ENCODE results near the gene MAFB. TPM values are rescaled to one million over a fixed set of nuclear protein-coding genes. Genes with fewer than 3 reads are reported as not detected.
A peak's percentile ranks its signal among the peaks of the same experiment; 100 is the strongest.

MAFB gene
- total RNA-seq, 1 experiment from 2014 or later: 0.88 TPM

DNA sequence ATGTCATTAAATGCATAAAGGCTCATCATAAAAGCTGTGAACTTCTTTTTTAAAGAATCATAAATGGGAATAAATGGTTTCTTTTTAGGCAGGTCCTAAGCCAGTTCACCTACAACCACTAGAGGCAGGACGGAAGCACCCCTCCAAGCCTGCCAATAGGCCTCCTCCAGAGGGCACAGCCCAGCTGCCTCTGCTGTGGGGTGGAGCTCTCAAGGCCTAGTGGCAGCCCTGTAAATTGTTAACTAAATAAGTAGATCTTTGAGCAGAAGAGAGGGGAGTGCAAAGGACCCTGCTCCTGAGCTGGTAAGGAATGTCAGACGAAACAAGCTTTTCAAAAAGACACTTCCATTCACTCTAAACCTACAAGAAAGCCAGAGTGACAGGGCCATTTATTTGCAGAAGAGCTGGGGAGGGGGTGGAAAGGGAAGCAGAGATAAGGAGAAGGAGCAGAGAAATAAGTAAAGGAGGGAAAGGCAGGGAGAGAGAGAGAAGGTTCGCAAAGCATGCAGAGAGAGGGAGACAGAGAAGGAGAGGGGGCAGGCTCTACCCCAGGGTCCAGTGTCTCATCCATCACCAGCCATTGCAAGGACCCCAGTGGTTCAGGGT, 18.0 kb upstream of the MAFB start:
- H3K9me3 ChIP-seq: 0 out of 2 replicates have a peak, but pooled peaks cover 5% of the 10 kb centered on the region
- no peak overlapping the region for H3K4me3 ChIP-seq (ENCODE audit: low read depth, low read length)
- H3K27ac Mint-ChIP-seq (ENCODE audit: unreplicated experiment): peak overlapping the region; percentile 3
- H3K36me3 ChIP-seq (ENCODE audit: control insufficient read depth, insufficient read depth, low read length): no peaks in the 10 kb centered on the region
- CTCF ChIA-PET: interaction anchor here (0.5 to 2.8 kb wide), 20 partner anchors 11 to 661 kb away, joined by 3 to 33 read pairs (median 4); partner anchors contain the start of gene MAFB
- no peaks in the 10 kb centered on the region for H3K36me3 Mint-ChIP-seq (ENCODE audit: insufficient read depth, unreplicated experiment)
- intact Hi-C loops (cut with micrococcal nuclease; ENCODE audit: unreplicated experiment): loop anchor here (1.0 kb wide), 1 partner anchor 256 kb away; no protein-coding TSS in a partner anchor
- H3K4me1 ChIP-seq: peaks cover 19% of the 10 kb centered on the region
- peaks cover 6% of the 10 kb centered on the region for H3K9me3 Mint-ChIP-seq (ENCODE audit: unreplicated experiment)
- no TSS peak for BruUV-seq (replicated peaks)
- POLR2A ChIA-PET: interaction anchor here (0.6 to 1.7 kb wide), 4 partner anchors 18 to 733 kb away, joined by 5 to 7 read pairs (median 6); partner anchors contain the start of gene MAFB
- H3K4me1 Mint-ChIP-seq (ENCODE audit: low read depth, unreplicated experiment): peaks cover 10% of the 10 kb centered on the region
- peaks cover 17% of the 10 kb centered on the region for H3K27me3 Mint-ChIP-seq (ENCODE audit: insufficient read depth, unreplicated experiment)
- peak overlapping the region; percentile 12 for H3K4me3 Mint-ChIP-seq (ENCODE audit: unreplicated experiment)
- TF ChIP-seq CTCF (IDR thresholded peaks at IDR 0.05; ENCODE audit: insufficient read depth in 1 of 2, low read depth in 1 of 2, low read length in 1 of 2, severe bottlenecking in 1 of 2, unreplicated experiment in 1 of 2): peak; percentile 67 to 94
- peak; percentile 91 to 92 for DNase-seq
- H3K27me3 ChIP-seq (replicated peaks; ENCODE audit: control insufficient read depth, insufficient read depth, low read length): peaks cover 3% of the 10 kb centered on the region; the same call in 1 of the 2 replicates

- Mint-ChIP-seq H3K4me3 (ENCODE audit: unreplicated experiment) (no peak overlapping the region), H3K9me3 (ENCODE audit: unreplicated experiment) (peaks cover 6% of the 10 kb centered on the region), H3K4me1 (ENCODE audit: low read depth, unreplicated experiment) (peaks cover 10% of the 10 kb centered on the region), H3K27ac (ENCODE audit: unreplicated experiment) (no peak overlapping the region), H3K36me3 (ENCODE audit: insufficient read depth, unreplicated experiment) (no peaks in the 10 kb centered on the region), H3K27me3 (ENCODE audit: insufficient read depth, unreplicated experiment) (peaks cover 7% of the 10 kb centered on the region)
- ChIA-PET CTCF (interaction anchor here (1.0 kb wide), 1 partner anchor 13 kb away, joined by 3 read pairs; no protein-coding TSS in a partner anchor), POLR2A (no interaction called here)
- Histone ChIP-seq H3K27me3 (replicated peaks; ENCODE audit: control insufficient read depth, insufficient read depth, low read length) (no peaks in the 10 kb centered on the region), H3K4me3 (ENCODE audit: low read depth, low read length) (no peak overlapping the region), H3K4me1 (peaks cover 19% of the 10 kb centered on the region), H3K9me3 (0 out of 2 replicates have a peak, but pooled peaks cover 5% of the 10 kb centered on the region), H3K36me3 (ENCODE audit: control insufficient read depth, insufficient read depth, low read length) (no peaks in the 10 kb centered on the region)
- no peak for DNase-seq
- no TSS peak for BruUV-seq (replicated peaks)
- intact Hi-C loops (cut with micrococcal nuclease; ENCODE audit: unreplicated experiment): no loop called here
- no peak for TF ChIP-seq CTCF (IDR thresholded peaks at IDR 0.05; ENCODE audit: insufficient read depth in 1 of 2, low read depth in 1 of 2, low read length in 1 of 2, severe bottlenecking in 1 of 2, unreplicated experiment in 1 of 2)
These were observed 16.4 kb upstream of the MAFB start for GRCh38 chr20:40705413-40705812.

DNA sequence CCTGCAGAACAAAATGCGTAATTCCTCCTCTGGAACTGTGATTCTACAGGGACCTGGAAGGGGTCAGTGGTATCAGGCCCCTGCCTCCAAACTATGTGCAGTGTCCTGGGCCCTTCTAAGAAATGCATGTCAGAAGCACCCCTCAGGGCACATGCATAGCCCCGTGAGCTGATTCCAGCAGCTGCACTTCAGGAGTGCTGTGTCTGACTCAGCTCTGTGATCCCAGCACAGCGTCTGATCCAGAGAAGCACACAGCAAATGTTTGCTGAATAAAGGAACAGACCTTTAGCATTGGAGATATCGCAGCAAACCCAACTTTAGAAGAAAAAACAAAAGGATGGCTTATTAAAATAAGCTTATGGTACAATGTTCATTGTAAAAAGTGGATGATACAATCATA, 15.8 kb upstream of the MAFB start:
- intact Hi-C loops (cut with micrococcal nuclease; ENCODE audit: unreplicated experiment): loop anchor here (5.0 kb wide), 1 partner anchor 503 kb away; no protein-coding TSS in a partner anchor
- H3K27me3 Mint-ChIP-seq (ENCODE audit: insufficient read depth, unreplicated experiment): peaks cover 6% of the 10 kb centered on the region
- Histone ChIP-seq H3K36me3 (ENCODE audit: control insufficient read depth, insufficient read depth, low read length) (no peaks in the 10 kb centered on the region), H3K4me1 (peaks cover 19% of the 10 kb centered on the region), H3K4me3 (ENCODE audit: low read depth, low read length) (no peak overlapping the region), H3K9me3 (0 out of 2 replicates have a peak, but pooled peaks cover 5% of the 10 kb centered on the region), H3K27me3 (replicated peaks; ENCODE audit: control insufficient read depth, insufficient read depth, low read length) (no peaks in the 10 kb centered on the region)
- no peak overlapping the region for H3K27ac Mint-ChIP-seq (ENCODE audit: unreplicated experiment)
- no peak for DNase-seq
- H3K9me3 Mint-ChIP-seq (ENCODE audit: unreplicated experiment): peaks cover 6% of the 10 kb centered on the region
- H3K36me3 Mint-ChIP-seq (ENCODE audit: insufficient read depth, unreplicated experiment): no peaks in the 10 kb centered on the region
- no peak for TF ChIP-seq CTCF (IDR thresholded peaks at IDR 0.05; ENCODE audit: insufficient read depth in 1 of 2, low read depth in 1 of 2, low read length in 1 of 2, severe bottlenecking in 1 of 2, unreplicated experiment in 1 of 2)
- H3K4me1 Mint-ChIP-seq (ENCODE audit: low read depth, unreplicated experiment): peaks cover 10% of the 10 kb centered on the region
- BruUV-seq (replicated peaks): no TSS peak
- ChIA-PET CTCF (interaction anchor here (1.0 to 1.3 kb wide), 2 partner anchors 12 to 15 kb away, joined by 3 to 4 read pairs; no protein-coding TSS in a partner anchor), POLR2A (no interaction called here)
- no peak overlapping the region for H3K4me3 Mint-ChIP-seq (ENCODE audit: unreplicated experiment)

Measured in Caco-2 (cell line).